ENCODE data around the gene LAMTOR1. TPM values are rescaled to one million over a fixed set of nuclear protein-coding genes. Genes with fewer than 3 reads are reported as not detected.

The LAMTOR1 gene
- total RNA-seq, 1 experiment from 2014 or later, result 94.6 TPM

DNA sequence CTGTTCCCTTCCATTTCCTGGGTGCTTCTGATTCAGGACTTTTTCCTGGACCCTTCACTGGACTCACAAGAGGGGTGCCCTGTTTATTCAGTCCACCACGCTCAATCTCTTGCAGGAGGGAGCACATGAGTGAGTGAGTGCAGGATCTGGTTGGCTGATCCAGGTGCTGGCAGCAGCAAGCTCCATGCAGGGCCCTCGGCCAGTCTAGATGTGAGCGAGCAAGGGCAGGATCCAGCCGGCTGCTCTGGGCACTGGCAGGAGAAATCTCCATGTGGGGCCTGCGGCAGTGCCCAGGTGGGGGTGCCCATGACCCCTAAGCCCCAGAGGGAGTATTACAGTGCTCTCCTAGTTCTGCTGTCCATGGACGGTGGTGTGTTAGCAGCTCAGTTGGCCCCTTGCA, 20.9 kb upstream of the LAMTOR1 start:
- no peak for DNase-seq
- peaks cover 3% of the 10 kb centered on the region; the same call in 1 of the 2 replicates for H3F3A ChIP-seq (ENCODE audit: insufficient read depth, low read depth)
- TF ChIP-seq, protein P1, sequence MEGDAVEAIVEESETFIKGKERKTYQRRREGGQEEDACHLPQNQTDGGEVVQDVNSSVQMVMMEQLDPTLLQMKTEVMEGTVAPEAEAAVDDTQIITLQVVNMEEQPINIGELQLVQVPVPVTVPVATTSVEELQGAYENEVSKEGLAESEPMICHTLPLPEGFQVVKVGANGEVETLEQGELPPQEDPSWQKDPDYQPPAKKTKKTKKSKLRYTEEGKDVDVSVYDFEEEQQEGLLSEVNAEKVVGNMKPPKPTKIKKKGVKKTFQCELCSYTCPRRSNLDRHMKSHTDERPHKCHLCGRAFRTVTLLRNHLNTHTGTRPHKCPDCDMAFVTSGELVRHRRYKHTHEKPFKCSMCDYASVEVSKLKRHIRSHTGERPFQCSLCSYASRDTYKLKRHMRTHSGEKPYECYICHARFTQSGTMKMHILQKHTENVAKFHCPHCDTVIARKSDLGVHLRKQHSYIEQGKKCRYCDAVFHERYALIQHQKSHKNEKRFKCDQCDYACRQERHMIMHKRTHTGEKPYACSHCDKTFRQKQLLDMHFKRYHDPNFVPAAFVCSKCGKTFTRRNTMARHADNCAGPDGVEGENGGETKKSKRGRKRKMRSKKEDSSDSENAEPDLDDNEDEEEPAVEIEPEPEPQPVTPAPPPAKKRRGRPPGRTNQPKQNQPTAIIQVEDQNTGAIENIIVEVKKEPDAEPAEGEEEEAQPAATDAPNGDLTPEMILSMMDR (conservative IDR thresholded peaks at IDR 0.05), result no peak
- no peak for TF ChIP-seq EZH2 (IDR thresholded peaks at IDR 0.05; ENCODE audit: low read depth)
- no peaks in the 10 kb centered on the region for H3K9me3 ChIP-seq (ENCODE audit: insufficient read depth, low read depth)
- H3K4me1 ChIP-seq (replicated peaks; ENCODE audit: insufficient read depth), result peaks cover 8% of the 10 kb centered on the region; the same call in 1 of the 2 replicates
- H2AFZ ChIP-seq, result no peak overlapping the region
- intact Hi-C loops (cut with micrococcal nuclease; ENCODE audit: unreplicated experiment), result no loop called here
- no peaks in the 10 kb centered on the region for H3K36me3 ChIP-seq (ENCODE audit: low read depth)
- POLR2A ChIA-PET (ENCODE audit: unreplicated experiment), result no interaction called here
- H3K79me2 ChIP-seq (ENCODE audit: low read depth), result no peaks in the 10 kb centered on the region
- no peaks in the 10 kb centered on the region for H3K27me3 ChIP-seq (ENCODE audit: insufficient read depth, low read depth)
- H3K27ac ChIP-seq, result no peak overlapping the region
- no peak overlapping the region for H3K4me3 ChIP-seq
- H3K4me2 ChIP-seq, result no peak overlapping the region
- BruUV-seq (replicated peaks), result no TSS peak
- H3K9me2 ChIP-seq (ENCODE audit: insufficient read depth), result 0 out of 2 replicates have a peak, but pooled peaks cover 3% of the 10 kb centered on the region
- H4K20me1 ChIP-seq (ENCODE audit: insufficient read depth), result no peaks in the 10 kb centered on the region
- CTCF ChIA-PET, result no interaction called here

GRCh38 chr11:72123117-72123653, 20.1 kb upstream of the LAMTOR1 start:
- no peaks in the 10 kb centered on the region for H3K79me2 ChIP-seq (ENCODE audit: low read depth)

DNA sequence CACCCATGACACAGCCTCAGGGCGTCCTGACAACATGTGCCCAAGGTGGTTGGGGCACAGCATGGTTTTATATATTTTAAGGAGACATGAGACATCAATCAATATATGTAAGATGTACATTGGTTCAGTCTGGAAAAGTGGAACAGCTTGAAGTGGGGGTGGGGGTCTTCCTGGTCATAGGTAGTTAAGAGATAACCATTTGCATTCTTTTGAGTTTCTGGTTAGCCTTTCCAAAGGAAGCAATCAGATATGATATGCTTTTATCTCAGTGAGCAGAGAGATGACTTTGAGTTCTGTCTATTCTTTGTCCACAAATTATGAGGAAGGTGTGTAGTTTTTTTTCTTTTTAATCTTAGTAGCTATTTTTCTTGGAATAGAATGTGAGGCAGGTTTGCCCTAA, 19.5 kb upstream of the LAMTOR1 start:
- CTCF ChIA-PET, result no interaction called here
- Histone ChIP-seq H3K27ac (no peak overlapping the region), H4K20me1 (ENCODE audit: insufficient read depth) (no peaks in the 10 kb centered on the region), H3K4me2 (no peak overlapping the region), H2AFZ (no peak overlapping the region), H3K4me3 (no peak overlapping the region), H3K36me3 (ENCODE audit: low read depth) (no peaks in the 10 kb centered on the region), H3K27me3 (ENCODE audit: insufficient read depth, low read depth) (no peaks in the 10 kb centered on the region), H3K9me2 (ENCODE audit: insufficient read depth) (0 out of 2 replicates have a peak, but pooled peaks cover 3% of the 10 kb centered on the region), H3K79me2 (ENCODE audit: low read depth) (no peaks in the 10 kb centered on the region), H3K4me1 (replicated peaks; ENCODE audit: insufficient read depth) (peaks cover 8% of the 10 kb centered on the region; the same call in 1 of the 2 replicates), H3K9me3 (ENCODE audit: insufficient read depth, low read depth) (no peaks in the 10 kb centered on the region), H3F3A (ENCODE audit: insufficient read depth, low read depth) (peaks cover 3% of the 10 kb centered on the region; the same call in 1 of the 2 replicates)
- TF ChIP-seq, protein P1 (conservative IDR thresholded peaks at IDR 0.05), result no peak
- no peak for TF ChIP-seq EZH2 (IDR thresholded peaks at IDR 0.05; ENCODE audit: low read depth)
- no peak for DNase-seq
- POLR2A ChIA-PET (ENCODE audit: unreplicated experiment), result no interaction called here
- no TSS peak for BruUV-seq (replicated peaks)
- intact Hi-C loops (cut with micrococcal nuclease; ENCODE audit: unreplicated experiment), result no loop called here

More at GRCh38 chr11:72123117-72123653, 20.1 kb upstream of the LAMTOR1 start:
- no peak overlapping the region for H3K4me3 ChIP-seq
- no peak for TF ChIP-seq EZH2 (IDR thresholded peaks at IDR 0.05; ENCODE audit: low read depth)
- ChIA-PET CTCF (no interaction called here), POLR2A (ENCODE audit: unreplicated experiment) (no interaction called here)
- H3K9me3 ChIP-seq (ENCODE audit: insufficient read depth, low read depth), result no peaks in the 10 kb centered on the region
- no TSS peak for BruUV-seq (replicated peaks)
- no peak for DNase-seq
- 0 out of 2 replicates have a peak, but pooled peaks cover 3% of the 10 kb centered on the region for H3K9me2 ChIP-seq (ENCODE audit: insufficient read depth)
- H3K27me3 ChIP-seq (ENCODE audit: insufficient read depth, low read depth), result no peaks in the 10 kb centered on the region
- no peaks in the 10 kb centered on the region for H3K36me3 ChIP-seq (ENCODE audit: low read depth)
- intact Hi-C loops (cut with micrococcal nuclease; ENCODE audit: unreplicated experiment), result no loop called here
- H3K27ac ChIP-seq, result no peak overlapping the region
- H3K4me1 ChIP-seq (replicated peaks; ENCODE audit: insufficient read depth), result peaks cover 8% of the 10 kb centered on the region; the same call in 1 of the 2 replicates
- H4K20me1 ChIP-seq (ENCODE audit: insufficient read depth), result no peaks in the 10 kb centered on the region
- no peak overlapping the region for H3K4me2 ChIP-seq
- no peak overlapping the region for H2AFZ ChIP-seq
- peaks cover 3% of the 10 kb centered on the region; the same call in 1 of the 2 replicates for H3F3A ChIP-seq (ENCODE audit: insufficient read depth, low read depth)
